H9 (cell line): ENCODE data around the gene TM9SF2. TPM values are rescaled to one million over a fixed set of nuclear protein-coding genes. Genes with fewer than 3 reads are reported as not detected.

ENCODE experiments used
- DNase-seq: peaks from one replicate; pipeline ENCODE4 v3.0.0-alpha.2; 2017
- H2AFZ ChIP-seq: one replicate; pipeline ENCODE4 v1.6.1; 2013; ENCODE audit warnings: mild to moderate bottlenecking, low read length, control low read depth, moderate library complexity
- H2AK5ac ChIP-seq: 2 replicates; pipeline ENCODE4 v1.6.1; 2013; ENCODE audit warnings: low read length, control low read depth, mixed read lengths; ENCODE audit not compliant: insufficient read length
- H2BK120ac ChIP-seq: one replicate; pipeline ENCODE4 v1.6.1; 2013; ENCODE audit warnings: low read depth, mild to moderate bottlenecking, low read length, control low read depth, inconsistent platforms; ENCODE audit not compliant: poor library complexity, severe bottlenecking
- H2BK12ac ChIP-seq: 2 replicates; pipeline ENCODE4 v1.6.1; 2013; ENCODE audit warnings: low read length, control low read depth, mixed read lengths, low read depth; ENCODE audit not compliant: insufficient read length
- H2BK15ac ChIP-seq: 2 replicates; pipeline ENCODE4 v1.6.1; 2013; ENCODE audit warnings: low read depth, low read length, control low read depth
- H2BK20ac ChIP-seq: one replicate; pipeline ENCODE4 v1.6.1; 2013; ENCODE audit warnings: low read depth, mild to moderate bottlenecking, low read length, control low read depth, inconsistent platforms; ENCODE audit not compliant: poor library complexity, severe bottlenecking
- H2BK5ac ChIP-seq: 2 replicates; pipeline ENCODE4 v1.6.1; 2013; ENCODE audit warnings: low read length, control low read depth, mixed read lengths; ENCODE audit not compliant: insufficient read length
- H3K14ac ChIP-seq: 2 replicates; pipeline ENCODE4 v1.6.1; 2013; ENCODE audit warnings: low read length, control low read depth; ENCODE audit not compliant: insufficient read depth
- H3K18ac ChIP-seq: 2 replicates; pipeline ENCODE4 v1.6.1; 2013; ENCODE audit warnings: low read depth, mild to moderate bottlenecking, mixed read lengths, low read length, control low read depth; ENCODE audit not compliant: insufficient read length
- H3K23ac ChIP-seq: 2 replicates; pipeline ENCODE4 v1.6.1; 2013; ENCODE audit warnings: low read length, control low read depth, mixed read lengths, low read depth; ENCODE audit not compliant: insufficient read length
- H3K23me2 ChIP-seq: 2 replicates; pipeline ENCODE4 v1.6.1; 2013; ENCODE audit warnings: low read depth, mild to moderate bottlenecking, mixed read lengths, low read length, control low read depth; ENCODE audit not compliant: insufficient read length, poor library complexity, severe bottlenecking
- H3K27ac ChIP-seq: 2 replicates; pipeline ENCODE4 v1.5.1; 2013; ENCODE audit warnings: low read length, control low read depth, mixed read lengths, low read depth; ENCODE audit not compliant: insufficient read length
- H3K27me3 ChIP-seq: 2 replicates; pipeline ENCODE4 v1.6.1; 2013; ENCODE audit warnings: low read length, control low read depth, inconsistent platforms; ENCODE audit not compliant: insufficient read depth
- H3K4ac ChIP-seq: 2 replicates; pipeline ENCODE4 v1.6.1; 2013; ENCODE audit warnings: low read depth, mild to moderate bottlenecking, control low read depth, inconsistent platforms, low read length, moderate library complexity
- H3K4me1 ChIP-seq: 2 replicates; pipeline ENCODE4 v1.6.1; 2013; ENCODE audit warnings: low read length, control low read depth, inconsistent platforms; ENCODE audit not compliant: insufficient read depth
- H3K4me2 ChIP-seq: 2 replicates; pipeline ENCODE4 v1.6.1; 2013; ENCODE audit warnings: low read length, control low read depth, mixed read lengths; ENCODE audit not compliant: insufficient read length, insufficient read depth
- H3K56ac ChIP-seq: 2 replicates; pipeline ENCODE4 v1.6.1; 2013; ENCODE audit warnings: low read depth, mild to moderate bottlenecking, mixed read lengths, low read length, control low read depth; ENCODE audit not compliant: insufficient read length
- H3K79me1 ChIP-seq: 2 replicates; pipeline ENCODE4 v1.6.1; 2013; ENCODE audit warnings: low read depth, mild to moderate bottlenecking, moderate library complexity, low read length, control low read depth, inconsistent platforms; ENCODE audit not compliant: insufficient read depth, poor library complexity, severe bottlenecking
- H3K79me2 ChIP-seq: 2 replicates; pipeline ENCODE4 v1.6.1; 2013; ENCODE audit warnings: low read length, control low read depth, inconsistent platforms; ENCODE audit not compliant: insufficient read depth
- H3K9ac ChIP-seq: 2 replicates; pipeline ENCODE4 v1.6.1; 2013; ENCODE audit warnings: low read length, control low read depth, mixed read lengths; ENCODE audit not compliant: insufficient read length; ENCODE audit errors: extremely low read depth
- H3K9me3 ChIP-seq: one replicate; pipeline ENCODE4 v1.6.1; 2013; ENCODE audit warnings: low read depth, low read length, inconsistent platforms; ENCODE audit not compliant: control insufficient read depth
- H3T11ph ChIP-seq: one replicate; pipeline ENCODE4 v1.6.1; 2013; ENCODE audit warnings: mild to moderate bottlenecking, low read length, control low read depth, inconsistent platforms
- H4K20me1 ChIP-seq: one replicate; pipeline ENCODE4 v1.6.1; 2013; ENCODE audit not compliant: control insufficient read depth, insufficient read length, insufficient read depth
- H4K5ac ChIP-seq: 2 replicates; pipeline ENCODE4 v1.6.1; 2013; ENCODE audit warnings: low read depth, mild to moderate bottlenecking, mixed read lengths, low read length, control low read depth; ENCODE audit not compliant: insufficient read length
- H4K8ac ChIP-seq: replicated peaks from 2 replicates; pipeline ENCODE4 v1.6.1; 2013; ENCODE audit warnings: low read length, control low read depth, mixed read lengths, low read depth; ENCODE audit not compliant: insufficient read length
- H4K91ac ChIP-seq: 2 replicates; pipeline ENCODE4 v1.6.1; 2013; ENCODE audit warnings: low read depth, mild to moderate bottlenecking, moderate library complexity, mixed read lengths, low read length, control low read depth; ENCODE audit not compliant: insufficient read length
- H3K27ac Mint-ChIP-seq, 3 experiments: 2 replicates in 2 of 3; 3 replicates in 1 of 3; pipeline ENCODE4 v1.8.0; 2020 to 2021; ENCODE audit warnings: mixed read lengths in 3 of 3, mild to moderate bottlenecking in 1 of 3, moderate library complexity in 1 of 3
- H3K27me3 Mint-ChIP-seq: 2 replicates; pipeline ENCODE4 v1.8.0; 2021; ENCODE audit warnings: low read depth, mild to moderate bottlenecking, moderate library complexity, mixed read lengths
- H3K36me3 Mint-ChIP-seq, 3 experiments: 2 replicates in 2 of 3; 3 replicates in 1 of 3; pipeline ENCODE4 v1.8.0; 2020 to 2021; ENCODE audit warnings: low read depth in 3 of 3, mixed read lengths in 3 of 3; ENCODE audit not compliant: insufficient read depth in 1 of 3
- H3K4me1 Mint-ChIP-seq, 2 experiments: 2 replicates each; pipeline ENCODE4 v1.8.0; 2020; ENCODE audit warnings: mixed read lengths in 2 of 2
- H3K4me3 Mint-ChIP-seq, 2 experiments: 2 replicates in 1 of 2; 3 replicates in 1 of 2; pipeline ENCODE4 v1.8.0; 2020 to 2021; ENCODE audit warnings: mild to moderate bottlenecking in 2 of 2, mixed read lengths in 2 of 2, moderate library complexity in 1 of 2
- H3K9me3 Mint-ChIP-seq, 2 experiments: 2 replicates in 1 of 2; 3 replicates in 1 of 2; pipeline ENCODE4 v1.8.0; 2020; ENCODE audit warnings: mild to moderate bottlenecking in 2 of 2, mixed read lengths in 2 of 2, moderate library complexity in 1 of 2
- WGBS: extraction: QIAGEN DNeasy Blood & Tissue Kit; methylation state at CpG from one replicate; pipeline ENCODE4 v1.1.7; 2013; ENCODE audit warnings: missing lambda C conversion rate, low lambda C conversion rate, mixed read lengths; ENCODE audit not compliant: insufficient read length; ENCODE audit errors: extremely low coverage; 5-methylcytosine and 5-hydroxymethylcytosine counted together
- total RNA-seq: library from RNA; stranded (reverse); gene quantifications from 2 replicates; pipeline ENCODE4 v1.2.1, GENCODE V29; 2021
- TF ChIP-seq, protein P1 (sequence below): fragments of 200-600 bp; sonication (generic); conservative IDR thresholded peaks from 3 replicates; pipeline ENCODE4 v1.8.0; 2021; ENCODE audit warnings: antibody characterized with exemption, mild to moderate bottlenecking

Gene TM9SF2
- total RNA-seq, 1 experiment from 2014 or later = 86.1 TPM

DNA sequence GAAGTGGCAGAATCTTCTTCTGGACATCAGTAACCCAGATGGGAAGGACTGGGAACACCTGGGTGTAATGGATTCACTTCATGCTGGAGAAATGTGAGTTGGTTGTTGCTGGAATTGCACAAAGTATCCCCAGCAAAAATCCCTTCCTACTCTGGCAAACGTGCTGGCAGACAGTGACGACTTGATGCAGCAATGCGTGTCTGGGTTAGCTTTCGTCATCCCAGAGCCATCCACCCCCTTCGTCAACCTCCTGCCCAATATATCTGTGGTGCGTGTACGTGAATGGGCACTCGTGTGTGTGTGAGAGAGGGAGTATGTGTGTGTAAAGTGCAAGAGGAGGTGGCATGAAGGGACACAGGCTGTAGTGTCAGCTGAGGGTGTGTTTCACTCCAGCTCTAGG lies 70.9 kb downstream of the TM9SF2 start:
- no peak overlapping the region for H3K4me2 ChIP-seq
- H3K4me1 ChIP-seq = no peaks in the 10 kb centered on the region
- no peak overlapping the region for H3K9ac ChIP-seq
- H3K4ac ChIP-seq = no peak overlapping the region
- H2BK120ac ChIP-seq = no peak overlapping the region
- no peak overlapping the region for H3K18ac ChIP-seq
- H4K8ac ChIP-seq = no peak overlapping the region
- no peak overlapping the region for H3K27ac Mint-ChIP-seq
- H3K4me3 Mint-ChIP-seq = no peak overlapping the region
- peaks cover 6 to 9% of the 10 kb centered on the region in 2 experiments for H3K4me1 Mint-ChIP-seq
- no peak overlapping the region for H2BK12ac ChIP-seq
- no peaks in the 10 kb centered on the region for H3K9me3 ChIP-seq
- no peak overlapping the region for H2AFZ ChIP-seq
- no peaks in the 10 kb centered on the region for H3K79me1 ChIP-seq
- H3K36me3 Mint-ChIP-seq = peaks cover 8 to 12% (median 10%) of the 10 kb centered on the region in 3 experiments; a peak in 6 of 7 replicates
- DNase-seq = no peak
- H3K79me2 ChIP-seq = no peaks in the 10 kb centered on the region
- H3T11ph ChIP-seq = no peak overlapping the region
- H4K5ac ChIP-seq = no peak overlapping the region
- no CpG with 5 or more reads among the region's 8 CpGs for WGBS
- H3K56ac ChIP-seq = no peak overlapping the region
- TF ChIP-seq, protein P1, sequence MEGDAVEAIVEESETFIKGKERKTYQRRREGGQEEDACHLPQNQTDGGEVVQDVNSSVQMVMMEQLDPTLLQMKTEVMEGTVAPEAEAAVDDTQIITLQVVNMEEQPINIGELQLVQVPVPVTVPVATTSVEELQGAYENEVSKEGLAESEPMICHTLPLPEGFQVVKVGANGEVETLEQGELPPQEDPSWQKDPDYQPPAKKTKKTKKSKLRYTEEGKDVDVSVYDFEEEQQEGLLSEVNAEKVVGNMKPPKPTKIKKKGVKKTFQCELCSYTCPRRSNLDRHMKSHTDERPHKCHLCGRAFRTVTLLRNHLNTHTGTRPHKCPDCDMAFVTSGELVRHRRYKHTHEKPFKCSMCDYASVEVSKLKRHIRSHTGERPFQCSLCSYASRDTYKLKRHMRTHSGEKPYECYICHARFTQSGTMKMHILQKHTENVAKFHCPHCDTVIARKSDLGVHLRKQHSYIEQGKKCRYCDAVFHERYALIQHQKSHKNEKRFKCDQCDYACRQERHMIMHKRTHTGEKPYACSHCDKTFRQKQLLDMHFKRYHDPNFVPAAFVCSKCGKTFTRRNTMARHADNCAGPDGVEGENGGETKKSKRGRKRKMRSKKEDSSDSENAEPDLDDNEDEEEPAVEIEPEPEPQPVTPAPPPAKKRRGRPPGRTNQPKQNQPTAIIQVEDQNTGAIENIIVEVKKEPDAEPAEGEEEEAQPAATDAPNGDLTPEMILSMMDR = no peak
- H3K14ac ChIP-seq = no peak overlapping the region
- no peak overlapping the region for H2BK15ac ChIP-seq
- H3K27me3 Mint-ChIP-seq = no peaks in the 10 kb centered on the region
- H3K23me2 ChIP-seq = no peaks in the 10 kb centered on the region
- H4K20me1 ChIP-seq = no peaks in the 10 kb centered on the region
- H3K23ac ChIP-seq = no peak overlapping the region
- H2BK20ac ChIP-seq = no peak overlapping the region
- no peak overlapping the region for H4K91ac ChIP-seq
- H3K27me3 ChIP-seq = no peaks in the 10 kb centered on the region
- peaks cover 10 to 17% of the 10 kb centered on the region in 2 experiments for H3K9me3 Mint-ChIP-seq
- H2AK5ac ChIP-seq = no peak overlapping the region
- H3K27ac ChIP-seq = no peak overlapping the region
- H2BK5ac ChIP-seq = no peak overlapping the region
